Measurements from ENCODE around the gene KRT12.

The KRT12 gene
- 0 to 0.04 (median 0) reads per million in 3 experiments for total RNA-seq

GRCh38 chr17:40866838-40867237 lies at the start of gene KRT12:
TSS of gene KRT12 (minus strand) at chr17:40867223. CDS start at chr17:40867186, 37 bp downstream.
- no peak for DNase-seq

- DNase-seq: no peak
Measured at GRCh38 chr17:40916366-40916765, 49.3 kb upstream of the KRT12 start.

- no peak for DNase-seq
Measured at GRCh38 chr17:40915721-40916256, 48.8 kb upstream of the KRT12 start.

GRCh38 chr17:40915199-40915661 lies 48.2 kb upstream of the KRT12 start:
- DNase-seq: no peak

- DNase-seq: no peak
Measured at GRCh38 chr17:40914075-40914855, 47.2 kb upstream of the KRT12 start.

GRCh38 chr17:40912486-40913210 lies 45.6 kb upstream of the KRT12 start:
- DNase-seq: no peak

- no peak for DNase-seq
Measured at GRCh38 chr17:40910441-40910841, 43.4 kb upstream of the KRT12 start.

GRCh38 chr17:40909755-40910154 lies 42.7 kb upstream of the KRT12 start:
- no peak for DNase-seq

GRCh38 chr17:40909351-40909750 lies 42.3 kb upstream of the KRT12 start:
- DNase-seq: peak; percentile 58

GRCh38 chr17:40906613-40907012 lies 39.6 kb upstream of the KRT12 start:
- DNase-seq: no peak

GRCh38 chr17:40905370-40905769 lies 38.3 kb upstream of the KRT12 start:
- no peak for DNase-seq

GRCh38 chr17:40903129-40903847 lies 36.3 kb upstream of the KRT12 start:
- DNase-seq: no peak

GRCh38 chr17:40902498-40902897 lies 35.5 kb upstream of the KRT12 start:
- DNase-seq: no peak

GRCh38 chr17:40901981-40902474 lies 35.0 kb upstream of the KRT12 start:
- no peak for DNase-seq

- DNase-seq: no peak
Measured at GRCh38 chr17:40900809-40901356, 33.9 kb upstream of the KRT12 start.

- no peak for DNase-seq
Measured at GRCh38 chr17:40896916-40897455, 30.0 kb upstream of the KRT12 start.

GRCh38 chr17:40895106-40895730 lies 28.2 kb upstream of the KRT12 start:
- DNase-seq: no peak

GRCh38 chr17:40888196-40888720 lies 21.2 kb upstream of the KRT12 start:
- no peak for DNase-seq

- DNase-seq: no peak
Measured at GRCh38 chr17:40886090-40886489, 19.1 kb upstream of the KRT12 start.

- no peak for DNase-seq
Measured at GRCh38 chr17:40884708-40885512, 17.9 kb upstream of the KRT12 start, which contains the start of gene KRT20. TSS of gene KRT20 (minus strand) at chr17:40885242. CDS start at chr17:40885185, 57 bp downstream.

All from central memory CD4-positive, alpha-beta T cell (primary cell).